H9 (cell line): ENCODE data around the gene PM20D1. TPM values are rescaled to one million over a fixed set of nuclear protein-coding genes. Genes with fewer than 3 reads are reported as not detected.
A peak's percentile ranks its signal among the peaks of the same experiment; 100 is the strongest.

Source experiments
- DNase-seq: peaks from one replicate; pipeline ENCODE4 v3.0.0-alpha.2; 2017
- H2AFZ ChIP-seq: one replicate; pipeline ENCODE4 v1.6.1; 2013; ENCODE audit warnings: mild to moderate bottlenecking, low read length, control low read depth, moderate library complexity
- H2AK5ac ChIP-seq: 2 replicates; pipeline ENCODE4 v1.6.1; 2013; ENCODE audit warnings: low read length, control low read depth, mixed read lengths; ENCODE audit not compliant: insufficient read length
- H2BK120ac ChIP-seq: one replicate; pipeline ENCODE4 v1.6.1; 2013; ENCODE audit warnings: low read depth, mild to moderate bottlenecking, low read length, control low read depth, inconsistent platforms; ENCODE audit not compliant: poor library complexity, severe bottlenecking
- H2BK12ac ChIP-seq: 2 replicates; pipeline ENCODE4 v1.6.1; 2013; ENCODE audit warnings: low read length, control low read depth, mixed read lengths, low read depth; ENCODE audit not compliant: insufficient read length
- H2BK15ac ChIP-seq: 2 replicates; pipeline ENCODE4 v1.6.1; 2013; ENCODE audit warnings: low read depth, low read length, control low read depth
- H2BK20ac ChIP-seq: one replicate; pipeline ENCODE4 v1.6.1; 2013; ENCODE audit warnings: low read depth, mild to moderate bottlenecking, low read length, control low read depth, inconsistent platforms; ENCODE audit not compliant: poor library complexity, severe bottlenecking
- H2BK5ac ChIP-seq: 2 replicates; pipeline ENCODE4 v1.6.1; 2013; ENCODE audit warnings: low read length, control low read depth, mixed read lengths; ENCODE audit not compliant: insufficient read length
- H3K14ac ChIP-seq: 2 replicates; pipeline ENCODE4 v1.6.1; 2013; ENCODE audit warnings: low read length, control low read depth; ENCODE audit not compliant: insufficient read depth
- H3K18ac ChIP-seq: 2 replicates; pipeline ENCODE4 v1.6.1; 2013; ENCODE audit warnings: low read depth, mild to moderate bottlenecking, mixed read lengths, low read length, control low read depth; ENCODE audit not compliant: insufficient read length
- H3K23ac ChIP-seq: 2 replicates; pipeline ENCODE4 v1.6.1; 2013; ENCODE audit warnings: low read length, control low read depth, mixed read lengths, low read depth; ENCODE audit not compliant: insufficient read length
- H3K23me2 ChIP-seq: 2 replicates; pipeline ENCODE4 v1.6.1; 2013; ENCODE audit warnings: low read depth, mild to moderate bottlenecking, mixed read lengths, low read length, control low read depth; ENCODE audit not compliant: insufficient read length, poor library complexity, severe bottlenecking
- H3K27ac ChIP-seq: 2 replicates; pipeline ENCODE4 v1.5.1; 2013; ENCODE audit warnings: low read length, control low read depth, mixed read lengths, low read depth; ENCODE audit not compliant: insufficient read length
- H3K27me3 ChIP-seq: 2 replicates; pipeline ENCODE4 v1.6.1; 2013; ENCODE audit warnings: low read length, control low read depth, inconsistent platforms; ENCODE audit not compliant: insufficient read depth
- H3K4ac ChIP-seq: 2 replicates; pipeline ENCODE4 v1.6.1; 2013; ENCODE audit warnings: low read depth, mild to moderate bottlenecking, control low read depth, inconsistent platforms, low read length, moderate library complexity
- H3K4me1 ChIP-seq: 2 replicates; pipeline ENCODE4 v1.6.1; 2013; ENCODE audit warnings: low read length, control low read depth, inconsistent platforms; ENCODE audit not compliant: insufficient read depth
- H3K4me2 ChIP-seq: 2 replicates; pipeline ENCODE4 v1.6.1; 2013; ENCODE audit warnings: low read length, control low read depth, mixed read lengths; ENCODE audit not compliant: insufficient read length, insufficient read depth
- H3K56ac ChIP-seq: 2 replicates; pipeline ENCODE4 v1.6.1; 2013; ENCODE audit warnings: low read depth, mild to moderate bottlenecking, mixed read lengths, low read length, control low read depth; ENCODE audit not compliant: insufficient read length
- H3K79me1 ChIP-seq: 2 replicates; pipeline ENCODE4 v1.6.1; 2013; ENCODE audit warnings: low read depth, mild to moderate bottlenecking, moderate library complexity, low read length, control low read depth, inconsistent platforms; ENCODE audit not compliant: insufficient read depth, poor library complexity, severe bottlenecking
- H3K79me2 ChIP-seq: 2 replicates; pipeline ENCODE4 v1.6.1; 2013; ENCODE audit warnings: low read length, control low read depth, inconsistent platforms; ENCODE audit not compliant: insufficient read depth
- H3K9ac ChIP-seq: 2 replicates; pipeline ENCODE4 v1.6.1; 2013; ENCODE audit warnings: low read length, control low read depth, mixed read lengths; ENCODE audit not compliant: insufficient read length; ENCODE audit errors: extremely low read depth
- H3K9me3 ChIP-seq: one replicate; pipeline ENCODE4 v1.6.1; 2013; ENCODE audit warnings: low read depth, low read length, inconsistent platforms; ENCODE audit not compliant: control insufficient read depth
- H3T11ph ChIP-seq: one replicate; pipeline ENCODE4 v1.6.1; 2013; ENCODE audit warnings: mild to moderate bottlenecking, low read length, control low read depth, inconsistent platforms
- H4K20me1 ChIP-seq: one replicate; pipeline ENCODE4 v1.6.1; 2013; ENCODE audit not compliant: control insufficient read depth, insufficient read length, insufficient read depth
- H4K5ac ChIP-seq: 2 replicates; pipeline ENCODE4 v1.6.1; 2013; ENCODE audit warnings: low read depth, mild to moderate bottlenecking, mixed read lengths, low read length, control low read depth; ENCODE audit not compliant: insufficient read length
- H4K8ac ChIP-seq: replicated peaks from 2 replicates; pipeline ENCODE4 v1.6.1; 2013; ENCODE audit warnings: low read length, control low read depth, mixed read lengths, low read depth; ENCODE audit not compliant: insufficient read length
- H4K91ac ChIP-seq: 2 replicates; pipeline ENCODE4 v1.6.1; 2013; ENCODE audit warnings: low read depth, mild to moderate bottlenecking, moderate library complexity, mixed read lengths, low read length, control low read depth; ENCODE audit not compliant: insufficient read length
- H3K27ac Mint-ChIP-seq, 3 experiments: 2 replicates in 2 of 3; 3 replicates in 1 of 3; pipeline ENCODE4 v1.8.0; 2020 to 2021; ENCODE audit warnings: mixed read lengths in 3 of 3, mild to moderate bottlenecking in 1 of 3, moderate library complexity in 1 of 3
- H3K27me3 Mint-ChIP-seq: 2 replicates; pipeline ENCODE4 v1.8.0; 2021; ENCODE audit warnings: low read depth, mild to moderate bottlenecking, moderate library complexity, mixed read lengths
- H3K36me3 Mint-ChIP-seq, 3 experiments: 2 replicates in 2 of 3; 3 replicates in 1 of 3; pipeline ENCODE4 v1.8.0; 2020 to 2021; ENCODE audit warnings: low read depth in 3 of 3, mixed read lengths in 3 of 3; ENCODE audit not compliant: insufficient read depth in 1 of 3
- H3K4me1 Mint-ChIP-seq, 2 experiments: 2 replicates each; pipeline ENCODE4 v1.8.0; 2020; ENCODE audit warnings: mixed read lengths in 2 of 2
- H3K4me3 Mint-ChIP-seq, 2 experiments: 2 replicates in 1 of 2; 3 replicates in 1 of 2; pipeline ENCODE4 v1.8.0; 2020 to 2021; ENCODE audit warnings: mild to moderate bottlenecking in 2 of 2, mixed read lengths in 2 of 2, moderate library complexity in 1 of 2
- H3K9me3 Mint-ChIP-seq, 2 experiments: 2 replicates in 1 of 2; 3 replicates in 1 of 2; pipeline ENCODE4 v1.8.0; 2020; ENCODE audit warnings: mild to moderate bottlenecking in 2 of 2, mixed read lengths in 2 of 2, moderate library complexity in 1 of 2
- WGBS: extraction: QIAGEN DNeasy Blood & Tissue Kit; methylation state at CpG from one replicate; pipeline ENCODE4 v1.1.7; 2013; ENCODE audit warnings: missing lambda C conversion rate, low lambda C conversion rate, mixed read lengths; ENCODE audit not compliant: insufficient read length; ENCODE audit errors: extremely low coverage; 5-methylcytosine and 5-hydroxymethylcytosine counted together
- total RNA-seq: library from RNA; stranded (reverse); gene quantifications from 2 replicates; pipeline ENCODE4 v1.2.1, GENCODE V29; 2021
- TF ChIP-seq, protein P1 (sequence below): fragments of 200-600 bp; sonication (generic); conservative IDR thresholded peaks from 3 replicates; pipeline ENCODE4 v1.8.0; 2021; ENCODE audit warnings: antibody characterized with exemption, mild to moderate bottlenecking

Gene PM20D1
- total RNA-seq, 1 experiment from 2014 or later, result not detected

DNA sequence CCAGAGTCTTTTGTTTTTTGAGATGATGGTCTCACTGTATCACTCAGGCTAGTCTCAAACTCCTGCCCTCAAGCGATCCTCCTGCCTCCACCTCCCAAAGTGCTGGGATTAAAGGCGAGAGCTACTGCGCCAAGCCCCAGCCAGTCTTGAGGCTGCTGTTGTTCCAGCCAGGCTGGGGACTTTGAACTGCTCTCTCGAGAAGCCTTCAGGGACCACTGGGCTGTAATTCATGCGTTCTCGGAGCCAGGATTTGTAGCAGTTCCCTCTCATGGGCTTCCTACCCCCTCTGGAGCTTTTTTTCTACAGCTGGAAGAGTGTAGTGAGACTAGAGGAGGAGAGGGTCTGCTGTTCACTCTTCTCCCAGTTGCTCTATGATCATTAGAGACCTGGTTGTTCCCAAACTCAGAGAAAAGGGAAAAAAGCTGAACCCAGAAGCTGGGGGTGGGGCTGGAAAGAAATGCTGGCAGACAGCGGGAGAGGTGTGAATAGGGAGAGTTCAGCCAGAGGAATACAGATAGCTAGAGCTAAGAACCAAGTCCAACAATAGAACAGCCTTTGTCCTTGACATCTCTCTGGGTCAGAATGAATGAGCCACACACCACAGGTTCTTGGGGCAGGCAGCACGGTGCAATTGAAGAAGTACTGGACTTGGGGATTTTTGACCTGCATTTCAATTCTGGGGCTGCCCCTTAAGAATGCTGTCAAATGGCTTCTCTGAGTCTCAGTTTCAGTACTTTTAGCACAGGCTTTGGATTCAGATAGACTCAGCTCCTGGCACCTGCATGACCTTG, 23.7 kb downstream of the PM20D1 start:
- Histone ChIP-seq H2BK5ac (no peak overlapping the region), H2BK12ac (no peak overlapping the region), H2BK20ac (no peak overlapping the region), H3K79me2 (0 out of 2 replicates have a peak, but pooled peaks cover 2% of the 10 kb centered on the region), H4K91ac (no peak overlapping the region), H3K9ac (no peak overlapping the region), H4K20me1 (no peaks in the 10 kb centered on the region), H3K27me3 (no peaks in the 10 kb centered on the region), H3K18ac (no peak overlapping the region), H3K14ac (no peak overlapping the region), H3K4me1 (no peaks in the 10 kb centered on the region; the same call in 1 of the 2 replicates), H3T11ph (no peak overlapping the region), H2AK5ac (no peak overlapping the region), H3K4me2 (no peak overlapping the region), H2BK15ac (no peak overlapping the region), H2AFZ (no peak overlapping the region), H3K9me3 (no peaks in the 10 kb centered on the region), H3K23ac (no peak overlapping the region), H2BK120ac (no peak overlapping the region), H3K23me2 (no peaks in the 10 kb centered on the region), H3K27ac (no peak overlapping the region), H4K5ac (no peak overlapping the region), H3K4ac (no peak overlapping the region), H4K8ac (no peak overlapping the region), H3K79me1 (no peaks in the 10 kb centered on the region), H3K56ac (no peak overlapping the region)
- no CpG with 5 or more reads among the region's 8 CpGs for WGBS
- Mint-ChIP-seq H3K27ac (0 out of 7 replicates have a peak overlapping the region, but pooled peaks of 1 of the 3 experiments have one; percentile 6), H3K4me1 (peaks cover 30 to 33% of the 10 kb centered on the region in 2 experiments), H3K27me3 (no peaks in the 10 kb centered on the region), H3K9me3 (peaks cover 4 to 5% of the 10 kb centered on the region in 2 experiments; a peak in 3 of 5 replicates), H3K4me3 (no peak overlapping the region), H3K36me3 (peaks cover 0 to 4% (median 4%) of the 10 kb centered on the region in 3 experiments; a peak in 3 of 7 replicates)
- TF ChIP-seq, protein P1, sequence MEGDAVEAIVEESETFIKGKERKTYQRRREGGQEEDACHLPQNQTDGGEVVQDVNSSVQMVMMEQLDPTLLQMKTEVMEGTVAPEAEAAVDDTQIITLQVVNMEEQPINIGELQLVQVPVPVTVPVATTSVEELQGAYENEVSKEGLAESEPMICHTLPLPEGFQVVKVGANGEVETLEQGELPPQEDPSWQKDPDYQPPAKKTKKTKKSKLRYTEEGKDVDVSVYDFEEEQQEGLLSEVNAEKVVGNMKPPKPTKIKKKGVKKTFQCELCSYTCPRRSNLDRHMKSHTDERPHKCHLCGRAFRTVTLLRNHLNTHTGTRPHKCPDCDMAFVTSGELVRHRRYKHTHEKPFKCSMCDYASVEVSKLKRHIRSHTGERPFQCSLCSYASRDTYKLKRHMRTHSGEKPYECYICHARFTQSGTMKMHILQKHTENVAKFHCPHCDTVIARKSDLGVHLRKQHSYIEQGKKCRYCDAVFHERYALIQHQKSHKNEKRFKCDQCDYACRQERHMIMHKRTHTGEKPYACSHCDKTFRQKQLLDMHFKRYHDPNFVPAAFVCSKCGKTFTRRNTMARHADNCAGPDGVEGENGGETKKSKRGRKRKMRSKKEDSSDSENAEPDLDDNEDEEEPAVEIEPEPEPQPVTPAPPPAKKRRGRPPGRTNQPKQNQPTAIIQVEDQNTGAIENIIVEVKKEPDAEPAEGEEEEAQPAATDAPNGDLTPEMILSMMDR, result no peak
- DNase-seq, result no peak
